ENCODE results near the gene ZNRD2. TPM values are rescaled to one million over a fixed set of nuclear protein-coding genes. Genes with fewer than 3 reads are reported as not detected.

The ZNRD2 gene
- total RNA-seq, 2 experiments from 2014 or later = 38.7 to 39.9 TPM

DNA sequence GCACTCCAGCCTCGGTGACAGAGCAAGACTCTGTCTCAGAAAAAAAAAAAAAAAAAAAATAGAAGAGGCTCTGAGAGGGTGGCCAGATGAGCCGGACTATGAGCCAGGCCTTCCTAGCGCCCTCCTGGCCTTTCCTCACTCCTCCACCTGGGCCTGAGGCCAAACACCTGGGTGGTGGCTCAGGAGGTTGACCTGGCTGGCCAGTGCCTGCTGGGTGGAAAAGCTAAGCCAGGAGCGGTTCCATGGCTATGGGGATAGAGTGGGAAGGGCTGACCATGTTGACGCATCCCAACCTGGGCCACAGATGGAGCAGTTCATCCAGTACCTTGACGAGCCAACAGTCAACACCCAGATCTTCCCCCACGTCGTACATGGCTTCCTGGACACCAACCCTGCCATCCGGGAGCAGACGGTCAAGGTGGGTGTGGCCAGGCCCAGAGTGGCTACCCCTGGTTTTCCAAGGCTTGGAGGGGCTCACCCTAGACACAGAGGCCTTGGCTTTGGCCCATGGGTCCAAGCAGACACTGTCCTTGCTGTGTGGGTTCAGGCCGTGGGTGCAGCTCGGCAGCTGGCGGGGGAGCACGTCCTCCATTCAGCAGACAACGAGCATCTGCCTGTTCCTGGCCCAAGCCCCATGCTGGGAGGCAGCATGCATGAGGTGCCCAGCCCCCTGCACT, 37.8 kb upstream of the ZNRD2 start:
- no peak overlapping the region for H3K4me3 Mint-ChIP-seq
- no peak for ATAC-seq (ENCODE audit: poor library complexity)
- CTCF ChIA-PET = interaction anchor here (0.7 kb wide), 1 partner anchor 29 kb away, joined by 3 read pairs; no protein-coding TSS in a partner anchor
- no peaks in the 10 kb centered on the region for H3K9me3 Mint-ChIP-seq
- no peak overlapping the region for H3K4me3 ChIP-seq (ENCODE audit: low read length)
- TF ChIP-seq, protein P1, sequence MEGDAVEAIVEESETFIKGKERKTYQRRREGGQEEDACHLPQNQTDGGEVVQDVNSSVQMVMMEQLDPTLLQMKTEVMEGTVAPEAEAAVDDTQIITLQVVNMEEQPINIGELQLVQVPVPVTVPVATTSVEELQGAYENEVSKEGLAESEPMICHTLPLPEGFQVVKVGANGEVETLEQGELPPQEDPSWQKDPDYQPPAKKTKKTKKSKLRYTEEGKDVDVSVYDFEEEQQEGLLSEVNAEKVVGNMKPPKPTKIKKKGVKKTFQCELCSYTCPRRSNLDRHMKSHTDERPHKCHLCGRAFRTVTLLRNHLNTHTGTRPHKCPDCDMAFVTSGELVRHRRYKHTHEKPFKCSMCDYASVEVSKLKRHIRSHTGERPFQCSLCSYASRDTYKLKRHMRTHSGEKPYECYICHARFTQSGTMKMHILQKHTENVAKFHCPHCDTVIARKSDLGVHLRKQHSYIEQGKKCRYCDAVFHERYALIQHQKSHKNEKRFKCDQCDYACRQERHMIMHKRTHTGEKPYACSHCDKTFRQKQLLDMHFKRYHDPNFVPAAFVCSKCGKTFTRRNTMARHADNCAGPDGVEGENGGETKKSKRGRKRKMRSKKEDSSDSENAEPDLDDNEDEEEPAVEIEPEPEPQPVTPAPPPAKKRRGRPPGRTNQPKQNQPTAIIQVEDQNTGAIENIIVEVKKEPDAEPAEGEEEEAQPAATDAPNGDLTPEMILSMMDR (IDR thresholded peaks at IDR 0.05) = no peak
- H3K4me1 ChIP-seq (ENCODE audit: insufficient read depth, low read length) = peaks cover 22% of the 10 kb centered on the region
- H3K36me3 Mint-ChIP-seq (ENCODE audit: low read depth) = peaks cover 68% of the 10 kb centered on the region
- intact Hi-C loops (cut with DNase I, micrococcal nuclease) = no loop called here
- no peak overlapping the region for H3K27ac ChIP-seq (ENCODE audit: low read depth in 1 of 2, low read length in 2 of 2)
- H3K36me3 ChIP-seq (ENCODE audit: insufficient read depth, low read length) = peaks cover 70% of the 10 kb centered on the region
- H3K27me3 ChIP-seq (ENCODE audit: control insufficient read depth in 1 of 2, insufficient read depth in 2 of 2, low read length in 2 of 2) = no peaks in the 10 kb centered on the region
- peaks cover 14% of the 10 kb centered on the region for H3K4me1 Mint-ChIP-seq (ENCODE audit: low read depth)
- H3K9me3 ChIP-seq (ENCODE audit: control insufficient read depth in 1 of 2, insufficient read depth in 1 of 2, low read length in 2 of 2) = no peaks in the 10 kb centered on the region
- no peak for DNase-seq
- no peaks in the 10 kb centered on the region for H3K27me3 Mint-ChIP-seq
- H3K27ac Mint-ChIP-seq = no peak overlapping the region
- POLR2A ChIA-PET = no interaction called here

DNA sequence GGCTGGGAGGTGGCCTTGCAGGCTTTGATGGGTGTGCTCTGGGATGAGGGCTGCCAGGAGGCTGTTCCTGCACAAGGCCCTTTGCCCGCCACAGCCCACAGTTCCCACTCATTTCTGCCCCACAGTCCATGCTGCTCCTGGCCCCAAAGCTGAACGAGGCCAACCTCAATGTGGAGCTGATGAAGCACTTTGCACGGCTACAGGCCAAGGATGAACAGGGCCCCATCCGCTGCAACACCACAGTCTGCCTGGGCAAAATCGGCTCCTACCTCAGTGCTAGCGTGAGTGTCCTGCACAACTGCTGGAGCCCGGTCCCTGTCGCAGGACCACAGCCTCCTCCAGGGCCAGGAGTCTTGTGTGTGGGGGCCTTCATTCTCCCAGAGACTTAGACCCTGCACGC, 35.2 kb upstream of the ZNRD2 start:
- no peaks in the 10 kb centered on the region for H3K27me3 ChIP-seq (ENCODE audit: control insufficient read depth in 1 of 2, insufficient read depth in 2 of 2, low read length in 2 of 2)
- peaks cover 57% of the 10 kb centered on the region for H3K36me3 Mint-ChIP-seq (ENCODE audit: low read depth)
- H3K4me1 ChIP-seq (ENCODE audit: insufficient read depth, low read length) = peaks cover 12% of the 10 kb centered on the region
- CTCF ChIA-PET = no interaction called here
- POLR2A ChIA-PET = interaction anchor here (1.4 kb wide), 1 partner anchor 10 kb away, joined by 4 read pairs; the partner anchor contains the start of gene SCYL1
- no peak overlapping the region for H3K4me3 Mint-ChIP-seq
- H3K27ac Mint-ChIP-seq = no peak overlapping the region
- H3K27me3 Mint-ChIP-seq = no peaks in the 10 kb centered on the region
- no peaks in the 10 kb centered on the region for H3K9me3 Mint-ChIP-seq
- intact Hi-C loops (cut with DNase I, micrococcal nuclease) = no loop called here
- no peaks in the 10 kb centered on the region for H3K9me3 ChIP-seq (ENCODE audit: control insufficient read depth in 1 of 2, insufficient read depth in 1 of 2, low read length in 2 of 2)
- ATAC-seq (ENCODE audit: poor library complexity) = no peak
- H3K27ac ChIP-seq (ENCODE audit: low read depth in 1 of 2, low read length in 2 of 2) = no peak overlapping the region
- TF ChIP-seq, protein P1 (IDR thresholded peaks at IDR 0.05) = no peak
- no peak for DNase-seq
- peaks cover 68% of the 10 kb centered on the region for H3K36me3 ChIP-seq (ENCODE audit: insufficient read depth, low read length)
- no peak overlapping the region for H3K4me3 ChIP-seq (ENCODE audit: low read length)
- peaks cover 3% of the 10 kb centered on the region for H3K4me1 Mint-ChIP-seq (ENCODE audit: low read depth)

DNA sequence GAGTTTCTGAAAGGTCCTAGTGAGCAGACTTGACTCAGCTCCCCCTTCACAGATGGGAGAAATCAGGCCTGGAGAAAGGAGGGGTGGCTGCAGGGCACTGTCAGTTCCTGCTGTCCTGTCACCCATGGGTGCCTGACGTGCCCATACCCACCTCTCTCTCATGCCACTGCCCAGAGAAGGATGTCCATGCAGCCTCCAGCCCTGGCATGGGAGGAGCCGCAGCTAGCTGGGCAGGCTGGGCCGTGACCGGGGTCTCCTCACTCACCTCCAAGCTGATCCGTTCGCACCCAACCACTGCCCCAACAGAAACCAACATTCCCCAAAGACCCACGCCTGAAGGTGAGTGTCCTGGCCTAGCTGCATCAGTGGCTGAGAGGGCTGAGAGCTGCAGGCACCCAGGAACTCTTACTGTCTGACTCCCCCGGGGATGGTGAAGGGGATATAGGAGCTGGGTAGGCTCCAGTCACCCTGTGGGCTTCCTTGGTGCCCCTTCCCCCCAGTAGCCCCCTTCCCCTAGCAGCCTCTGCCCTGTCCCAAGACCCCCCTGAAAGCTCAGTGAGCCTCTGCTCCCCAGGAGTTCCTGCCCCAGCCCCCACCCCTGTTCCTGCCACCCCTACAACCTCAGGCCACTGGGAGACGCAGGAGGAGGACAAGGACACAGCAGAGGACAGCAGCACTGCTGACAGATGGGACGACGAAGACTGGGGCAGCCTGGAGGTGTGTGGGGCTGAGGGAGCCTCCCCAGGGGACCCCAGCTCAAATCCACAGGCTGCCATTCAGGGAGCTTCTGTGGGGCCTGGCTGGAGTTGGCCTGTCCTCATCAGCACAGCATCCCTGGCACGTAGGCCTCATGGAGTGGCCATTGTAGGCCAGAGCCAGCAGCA, 33.6 kb upstream of the ZNRD2 start:
- H3K36me3 ChIP-seq (ENCODE audit: insufficient read depth, low read length) = peaks cover 53% of the 10 kb centered on the region
- Mint-ChIP-seq H3K27ac (peak overlapping the region; percentile 20), H3K4me1 (ENCODE audit: low read depth) (peaks cover 4% of the 10 kb centered on the region), H3K27me3 (no peaks in the 10 kb centered on the region), H3K36me3 (ENCODE audit: low read depth) (peaks cover 43% of the 10 kb centered on the region), H3K4me3 (no peak overlapping the region), H3K9me3 (no peaks in the 10 kb centered on the region)
- H3K27me3 ChIP-seq (ENCODE audit: control insufficient read depth in 1 of 2, insufficient read depth in 2 of 2, low read length in 2 of 2) = no peaks in the 10 kb centered on the region
- TF ChIP-seq, protein P1 (IDR thresholded peaks at IDR 0.05) = no peak
- POLR2A ChIA-PET = interaction anchor here (1.0 to 2.0 kb wide), 3 partner anchors 36 to 39 kb away, joined by 3 to 7 read pairs (median 4); partner anchors contain the start of genes EHBP1L1 and FAM89B
- ATAC-seq (ENCODE audit: poor library complexity) (no peak), DNase-seq (no peak)
- intact Hi-C loops (cut with DNase I, micrococcal nuclease) = no loop called here
- CTCF ChIA-PET = interaction anchor here (2.1 kb wide), 1 partner anchor 15 kb away, joined by 6 read pairs; no protein-coding TSS in a partner anchor
- peaks cover 21% of the 10 kb centered on the region for H3K4me1 ChIP-seq (ENCODE audit: insufficient read depth, low read length)
- no peaks in the 10 kb centered on the region for H3K9me3 ChIP-seq (ENCODE audit: control insufficient read depth in 1 of 2, insufficient read depth in 1 of 2, low read length in 2 of 2)
- no peak overlapping the region for H3K27ac ChIP-seq (ENCODE audit: low read depth in 1 of 2, low read length in 2 of 2)
- no peak overlapping the region for H3K4me3 ChIP-seq (ENCODE audit: low read length)

All from CD4-positive, alpha-beta T cell (primary cell).